SK-N-SH (cell line): ENCODE data around the gene MMP24OS. TPM values are rescaled to one million over a fixed set of nuclear protein-coding genes. Genes with fewer than 3 reads are reported as not detected.

Experiments used
- ELF1 ChIP-seq: IDR thresholded peaks from 2 replicates; pipeline ENCODE4 v1.4.0; 2012
- EP300 ChIP-seq, 2 experiments: IDR thresholded peaks; 2 replicates each; pipeline versions ENCODE4 v1.4.0 to v1.6.1; 2012; ENCODE audit warnings: borderline replicate concordance in 1 of 2, low read depth in 1 of 2, low read length in 1 of 2
- FOSL2 ChIP-seq: IDR thresholded peaks from 2 replicates; pipeline ENCODE4 v1.4.0; 2012; ENCODE audit warnings: low read depth, mild to moderate bottlenecking, moderate library complexity, borderline replicate concordance
- GATA2 ChIP-seq: sonication (generic); formaldehyde crosslinking; IDR thresholded peaks from 2 replicates; pipeline ENCODE4 v1.5.0; 2020; ENCODE audit warnings: mild to moderate bottlenecking, missing genetic modification reagents
- JUND ChIP-seq: IDR thresholded peaks from 2 replicates; pipeline ENCODE4 v1.4.0; 2012
- MAX ChIP-seq: IDR thresholded peaks from 2 replicates; pipeline ENCODE4 v1.4.0; 2012; ENCODE audit warnings: low read depth
- MEF2A ChIP-seq: IDR thresholded peaks from 2 replicates; pipeline ENCODE4 v1.4.0; 2012; ENCODE audit warnings: low read depth, borderline replicate concordance
- MXI1 ChIP-seq: IDR thresholded peaks from 2 replicates; pipeline ENCODE4 v1.6.1; 2012; ENCODE audit warnings: mild to moderate bottlenecking, low read depth, low read length, improper control_type of control experiment
- NFIC ChIP-seq: IDR thresholded peaks from 2 replicates; pipeline ENCODE4 v1.4.0; 2012; ENCODE audit warnings: borderline replicate concordance
- PBX3 ChIP-seq: IDR thresholded peaks from 2 replicates; pipeline ENCODE4; 2012
- POLR2AphosphoS5 ChIP-seq: IDR thresholded peaks from 2 replicates; pipeline ENCODE4 v1.6.1; 2012; ENCODE audit warnings: low read depth, low read length
- RAD21 ChIP-seq: IDR thresholded peaks from 2 replicates; pipeline ENCODE4 v1.6.1; 2012; ENCODE audit warnings: mild to moderate bottlenecking, low read length
- REST ChIP-seq: IDR thresholded peaks from 2 replicates; pipeline ENCODE4 v1.6.1; 2012; ENCODE audit warnings: mild to moderate bottlenecking, low read depth, low read length, moderate library complexity
- SMC3 ChIP-seq: IDR thresholded peaks from 2 replicates; pipeline ENCODE4 v1.6.1; 2012; ENCODE audit warnings: low read depth, low read length, improper control_type of control experiment
- TCF12 ChIP-seq: IDR thresholded peaks from 2 replicates; pipeline ENCODE4 v1.4.0; 2012
- TEAD4 ChIP-seq: IDR thresholded peaks from 2 replicates; pipeline ENCODE4 v1.4.0; 2012; ENCODE audit warnings: mild to moderate bottlenecking, borderline replicate concordance; ENCODE audit not compliant: insufficient read depth
- YY1 ChIP-seq: IDR thresholded peaks from 2 replicates; pipeline ENCODE4 v1.4.0; 2012; ENCODE audit warnings: low read depth, mild to moderate bottlenecking
- ZBTB33 ChIP-seq: IDR thresholded peaks from 2 replicates; pipeline ENCODE4 v1.4.0; 2012; ENCODE audit warnings: low read depth, borderline replicate concordance
- polyA plus RNA-seq, 3 experiments: library from polyadenylated mRNA; depleted of rRNA; stranded (reverse); fragments of >200 nt; gene quantifications; 2 replicates each; pipeline ENCODE4 v1.2.3, GENCODE V29; 2012
- TF ChIP-seq, protein P1 (sequence below): fragments of 150-350 bp; IDR thresholded peaks from 2 replicates; pipeline ENCODE4 v1.6.1; 2016; ENCODE audit warnings: mild to moderate bottlenecking, low read depth, low read length

Gene MMP24OS
- polyA plus RNA-seq, 1 of the 3 experiments (the other 2 are of a cell fraction) = 53.1 TPM

DNA sequence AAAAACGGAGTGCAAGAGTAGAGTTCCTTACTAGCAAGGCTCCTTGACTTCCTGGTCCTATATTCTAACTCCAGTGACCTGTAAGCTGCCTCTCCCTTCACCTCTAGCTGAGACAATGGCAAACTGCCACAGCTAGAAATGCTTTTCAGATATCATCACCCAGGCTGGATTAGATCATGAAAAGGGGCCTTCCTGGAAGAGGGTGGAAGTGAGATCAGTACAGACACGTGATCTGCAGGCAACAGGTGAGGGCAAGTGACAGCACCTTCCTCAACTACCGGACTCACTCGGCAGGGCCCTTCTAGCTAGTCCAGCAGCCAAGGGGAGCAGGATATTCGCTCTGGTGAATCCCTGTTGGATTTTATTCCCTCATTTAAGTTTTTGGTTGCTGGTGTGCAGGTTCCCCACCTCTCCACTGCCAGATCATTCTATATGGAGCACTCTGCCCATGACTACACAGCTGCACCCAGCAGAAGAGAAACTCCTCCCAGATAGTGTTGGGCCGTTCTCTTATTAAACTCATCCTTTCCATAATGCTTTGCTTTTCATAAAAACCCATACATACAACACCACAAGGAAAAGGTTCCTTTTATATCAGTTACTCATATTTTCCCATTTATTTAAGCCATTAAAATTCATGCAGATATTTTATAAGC, 40.7 kb upstream of the MMP24OS start (continued):
- TF ChIP-seq REST (no peak), MXI1 (no peak), POLR2AphosphoS5 (peak; percentile 62; the same call in 1 of the 2 replicates), PBX3 (peak; percentile 67; the same call in 1 of the 2 replicates), MEF2A (0 out of 2 replicates have a peak, but pooled peaks have one; percentile 40), EP300 (IDR thresholded peaks at IDR 0.05; ENCODE audit: borderline replicate concordance in 1 of 2, low read depth in 1 of 2, low read length in 1 of 2) (peak in 1 of 2 experiments; percentile 81; a peak in 1 of 4 replicates), TCF12 (peak; percentile 88), SMC3 (no peak), FOSL2 (peak; percentile 49; the same call in 1 of the 2 replicates), RAD21 (no peak), YY1 (no peak), ZBTB33 (peak; percentile 28; the same call in 1 of the 2 replicates), ELF1 (peak; percentile 71; the same call in 1 of the 2 replicates), NFIC (peak; percentile 81), MAX (peak; percentile 82), GATA2 (no peak), JUND (peak; percentile 83), TEAD4 (peak; percentile 68; the same call in 1 of the 2 replicates)
- TF ChIP-seq, protein P1, sequence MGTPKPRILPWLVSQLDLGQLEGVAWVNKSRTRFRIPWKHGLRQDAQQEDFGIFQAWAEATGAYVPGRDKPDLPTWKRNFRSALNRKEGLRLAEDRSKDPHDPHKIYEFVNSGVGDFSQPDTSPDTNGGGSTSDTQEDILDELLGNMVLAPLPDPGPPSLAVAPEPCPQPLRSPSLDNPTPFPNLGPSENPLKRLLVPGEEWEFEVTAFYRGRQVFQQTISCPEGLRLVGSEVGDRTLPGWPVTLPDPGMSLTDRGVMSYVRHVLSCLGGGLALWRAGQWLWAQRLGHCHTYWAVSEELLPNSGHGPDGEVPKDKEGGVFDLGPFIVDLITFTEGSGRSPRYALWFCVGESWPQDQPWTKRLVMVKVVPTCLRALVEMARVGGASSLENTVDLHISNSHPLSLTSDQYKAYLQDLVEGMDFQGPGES = no peak
